HG03521 (cell line): ENCODE results near the gene NFATC4.
A peak's percentile ranks its signal among the peaks of the same experiment; 100 is the strongest.
"Not testable (repeated sequence)": the region's sequence is repeated elsewhere in the genome, so short reads cannot be mapped to it uniquely, and the experiment has no call there.

Experiments used
- ATAC-seq: cut with Tn5 transposase; IDR thresholded peaks from one replicate; pipeline ENCODE4 v1.9.1; 2021; ENCODE audit warnings: mild to moderate bottlenecking, moderate library complexity; ENCODE audit not compliant: unreplicated experiment

NFATC4 gene

GRCh38 chr14:24367514-24368211 is at the start of gene NFATC4:
Gene NFATC4, plus strand, starts transcription at chr14:24368184. Its CDS starts 157 bp downstream, at chr14:24368341.
- ATAC-seq, result no peak

- ATAC-seq, result no peak
Observed at GRCh38 chr14:24321212-24321975, 46.6 kb upstream of the NFATC4 start.

- ATAC-seq, result no peak
Observed at GRCh38 chr14:24322672-24323071, 45.3 kb upstream of the NFATC4 start.

DNA sequence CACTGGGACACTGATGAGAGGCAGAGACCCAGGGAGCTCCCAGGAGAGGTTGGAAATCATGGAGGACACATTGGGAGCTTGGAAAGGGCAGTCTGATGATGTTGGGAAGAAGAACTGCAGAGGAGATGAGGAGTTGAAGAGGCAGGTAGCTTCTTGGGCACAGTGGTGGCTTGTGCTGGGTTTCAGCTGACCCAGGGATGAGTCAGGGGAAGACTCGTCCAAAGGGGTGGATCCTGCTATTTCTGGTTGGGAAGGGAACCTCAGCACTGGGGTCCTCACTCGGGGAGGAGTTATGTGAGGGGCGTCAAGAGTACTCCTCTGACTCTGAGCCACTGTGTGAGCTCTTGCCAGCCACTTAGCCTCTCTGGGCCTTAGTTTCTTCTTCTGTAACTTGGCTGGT is 44.6 kb upstream of the NFATC4 start:
- no peak for ATAC-seq

GRCh38 chr14:24324024-24324423 is 44.0 kb upstream of the NFATC4 start:
- ATAC-seq, result no peak

- no peak for ATAC-seq
Observed at GRCh38 chr14:24325041-24325530, 42.9 kb upstream of the NFATC4 start.

DNA sequence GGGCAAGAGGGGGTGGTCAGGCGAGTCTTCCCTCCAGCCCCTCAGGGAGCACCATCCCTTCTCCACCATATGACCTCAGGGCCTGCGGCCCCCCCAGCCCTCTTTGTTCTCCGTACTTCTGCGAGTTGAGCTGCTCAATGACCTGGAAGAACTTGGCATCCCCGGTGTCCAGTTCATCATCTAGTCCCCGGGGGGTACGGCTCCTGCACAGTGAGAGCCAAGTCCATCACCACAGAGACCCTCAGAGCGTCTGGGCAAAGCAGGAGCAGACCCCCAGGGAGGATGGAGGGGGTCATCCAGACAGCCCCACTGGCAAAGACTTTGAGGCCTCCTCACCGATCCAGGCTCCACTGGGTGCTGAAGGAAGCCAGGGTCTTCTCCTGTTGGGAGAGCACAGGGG is 42.0 kb upstream of the NFATC4 start:
- ATAC-seq, result no peak

DNA sequence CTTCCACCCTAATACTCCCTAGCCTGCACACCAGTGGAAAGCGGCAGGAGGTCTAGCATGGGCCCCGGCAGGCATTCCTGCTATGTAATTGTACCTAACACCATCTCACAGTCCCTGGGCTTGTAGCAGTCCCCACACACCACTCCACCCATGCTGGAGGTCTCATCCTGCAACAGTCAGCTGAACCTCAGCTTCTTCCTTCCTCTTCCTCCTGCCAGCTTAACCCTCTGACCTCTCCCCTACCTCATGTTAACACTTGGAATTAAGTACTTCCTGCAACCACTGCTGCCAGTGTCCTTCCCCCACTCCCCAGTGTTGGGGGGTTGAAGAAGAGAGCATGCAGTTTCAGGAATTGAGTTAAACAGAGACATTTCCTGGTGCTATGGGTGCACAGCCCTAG is 40.7 kb upstream of the NFATC4 start:
- no peak for ATAC-seq

DNA sequence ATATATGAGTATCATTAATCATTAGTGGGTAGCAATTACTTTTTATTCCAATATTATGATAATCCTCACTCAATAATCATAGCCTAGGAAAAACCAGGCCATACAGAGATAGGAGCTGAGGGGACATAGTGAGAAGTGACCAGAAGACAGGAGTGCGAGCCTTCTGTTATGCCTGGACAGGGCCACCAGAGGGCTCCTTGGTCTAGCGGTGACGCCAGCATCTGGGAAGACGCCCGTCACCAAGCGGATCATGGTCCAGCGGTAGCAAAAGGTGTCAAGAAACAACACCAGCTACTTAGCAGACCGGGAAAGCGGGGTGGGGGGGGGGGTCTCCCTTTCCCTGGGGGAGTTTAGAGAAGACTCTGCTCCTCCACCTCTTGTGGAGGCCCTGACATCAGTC is 40.1 kb upstream of the NFATC4 start:
- ATAC-seq, result not testable (repeated sequence)

- no peak for ATAC-seq
Observed at GRCh38 chr14:24329073-24329663, 38.8 kb upstream of the NFATC4 start.

DNA sequence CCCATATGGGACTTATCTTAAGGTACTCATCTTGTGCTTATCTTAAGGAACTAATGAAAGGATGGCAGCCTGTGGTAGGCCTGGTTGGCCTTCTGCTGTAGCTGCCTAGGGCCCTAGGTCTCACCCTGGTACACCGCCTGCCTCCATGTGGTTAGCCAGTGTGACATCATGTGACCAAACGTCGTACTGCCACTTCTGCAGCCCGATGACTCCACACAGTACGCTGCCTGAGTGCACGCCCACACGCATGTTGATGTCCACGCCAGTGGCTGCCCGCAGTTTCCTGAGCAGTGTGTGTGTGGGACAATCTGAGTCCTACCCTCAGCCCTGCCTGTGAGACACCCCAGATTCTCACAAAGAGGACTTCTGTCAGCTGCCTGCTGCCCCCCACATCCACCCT is 38.2 kb upstream of the NFATC4 start:
- ATAC-seq, result no peak

DNA sequence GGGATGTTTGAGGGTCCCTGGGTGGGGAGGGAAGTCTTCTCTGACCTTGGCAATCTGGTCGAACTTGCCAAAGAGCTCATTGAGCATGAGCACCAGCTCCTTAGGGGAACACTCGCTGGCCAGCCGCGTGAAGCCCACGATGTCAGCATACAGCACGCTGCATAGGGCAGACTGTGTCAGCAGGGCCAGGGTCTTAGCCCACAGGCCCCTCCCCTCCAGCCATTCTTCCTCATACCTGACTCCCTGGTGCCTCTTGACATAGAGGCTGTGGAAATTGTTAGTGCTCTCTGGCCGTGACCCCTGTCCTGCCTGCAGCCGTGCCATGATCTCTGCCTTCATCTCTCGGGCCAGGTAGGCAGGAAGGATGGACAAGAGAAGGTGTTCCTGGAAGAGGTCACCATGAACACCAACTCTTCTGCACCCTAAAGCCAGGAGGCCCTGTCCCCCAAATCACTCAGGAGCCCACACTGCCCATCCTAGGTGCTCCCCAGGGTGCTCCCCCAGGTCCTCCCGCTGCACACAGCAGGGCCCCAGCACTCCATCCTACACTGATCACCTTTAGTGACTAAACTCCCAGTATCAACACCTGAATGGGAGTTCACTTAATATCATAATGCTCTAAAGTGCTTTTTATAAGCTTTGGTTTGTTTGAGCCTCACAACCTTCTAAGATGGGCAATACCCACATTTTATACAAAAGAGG is 36.9 kb upstream of the NFATC4 start:
- no peak for ATAC-seq

- no peak for ATAC-seq
Observed at GRCh38 chr14:24331731-24332267, 36.2 kb upstream of the NFATC4 start.

DNA sequence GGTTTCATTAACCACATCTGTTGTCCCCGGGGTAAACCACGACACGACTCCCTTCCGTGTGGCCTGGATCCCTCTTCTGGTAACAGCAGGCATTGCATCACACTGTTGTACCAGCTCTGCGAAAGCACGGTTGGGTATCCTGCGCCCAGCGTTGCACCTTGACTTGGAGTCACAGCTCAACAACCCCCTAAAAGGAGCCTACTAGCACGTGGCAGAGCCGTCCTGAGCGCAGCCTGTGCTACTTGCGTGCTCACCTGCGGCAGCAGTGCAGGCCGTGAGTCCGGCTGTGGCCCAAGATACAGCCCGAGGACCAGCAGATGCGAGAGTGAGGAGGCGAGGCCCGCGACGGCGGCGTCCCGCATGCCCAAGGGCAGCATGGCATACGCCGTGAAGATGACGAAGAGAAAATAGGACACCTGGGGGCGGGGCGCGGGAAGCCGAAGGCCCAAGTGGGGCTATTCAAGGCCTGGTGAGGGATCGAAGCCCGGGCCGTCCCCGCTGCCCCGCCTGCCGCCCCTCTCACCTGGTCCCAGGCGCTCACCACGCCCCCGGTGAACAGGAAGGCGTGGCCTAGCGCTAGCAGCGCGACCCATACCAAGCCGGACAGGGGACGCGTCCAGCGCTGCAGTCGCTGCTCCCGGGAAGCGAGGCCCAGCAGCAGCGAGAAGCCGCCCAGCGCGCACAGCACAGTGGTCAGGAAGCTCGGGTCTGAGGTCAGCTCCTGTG is 35.6 kb upstream of the NFATC4 start:
- ATAC-seq, result peak; percentile 69

- ATAC-seq, result no peak
Observed at GRCh38 chr14:24334431-24335291, 33.3 kb upstream of the NFATC4 start, which contains the start of gene ADCY4. Gene ADCY4, minus strand, starts transcription at chr14:24335071. Its CDS starts 419 bp downstream, at chr14:24334652.

DNA sequence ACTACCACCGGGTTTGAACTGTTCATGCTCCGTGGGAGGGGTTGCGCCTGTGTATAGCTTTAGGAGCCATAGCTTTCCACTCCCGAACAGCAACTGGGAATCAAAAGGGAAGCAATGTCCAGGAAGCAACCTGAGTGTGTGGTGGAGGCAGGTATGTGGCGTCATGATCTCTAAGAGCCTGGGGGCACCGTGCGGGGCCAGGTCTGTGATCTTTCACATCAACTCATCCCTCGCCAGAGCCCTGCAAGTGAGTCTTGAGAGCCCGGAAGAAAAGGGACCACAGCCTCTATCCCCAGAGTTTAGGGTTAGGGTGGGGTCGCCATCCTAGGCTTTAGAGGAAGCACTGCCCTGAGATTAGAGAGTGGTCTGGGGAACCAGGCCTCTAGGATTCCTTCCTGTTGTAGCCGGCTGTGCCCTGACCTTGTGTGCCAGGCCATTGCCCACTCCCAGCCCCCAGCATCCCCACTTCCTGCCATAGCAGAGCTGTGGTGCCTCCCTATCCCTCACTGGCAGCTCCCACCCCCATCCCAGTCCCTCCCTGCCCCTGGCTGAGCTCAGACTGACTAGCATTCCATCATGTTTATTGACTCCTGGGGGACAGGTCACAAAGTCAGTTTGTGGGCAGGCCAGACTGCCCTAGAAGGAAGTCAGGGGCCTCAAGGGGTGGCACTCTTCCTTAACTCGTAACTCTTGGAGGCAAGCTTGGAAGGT is 32.4 kb upstream of the NFATC4 start:
- ATAC-seq, result no peak

- no peak for ATAC-seq
Observed at GRCh38 chr14:24337144-24337823, 30.7 kb upstream of the NFATC4 start.

DNA sequence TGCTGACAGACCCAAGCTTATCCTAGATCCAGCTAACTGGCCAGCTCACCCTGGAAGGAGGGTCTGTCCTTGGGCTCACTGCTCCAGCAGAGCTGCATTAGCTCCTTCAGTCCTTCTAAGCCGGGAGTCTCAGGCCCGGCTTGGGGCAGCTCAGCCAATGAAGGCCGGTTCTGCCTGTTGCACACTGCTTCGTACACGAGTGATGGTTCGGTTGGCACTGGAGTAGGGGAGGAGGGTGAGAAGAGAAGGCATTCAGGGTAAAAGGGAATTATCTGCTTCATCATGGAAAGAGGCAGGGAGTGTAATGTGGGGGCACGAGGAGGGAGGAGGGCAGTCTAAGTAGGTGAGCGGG is 30.2 kb upstream of the NFATC4 start:
- no peak for ATAC-seq
